HEK293 (cell line): ENCODE results near the gene PRSS53.
A peak's percentile ranks its signal among the peaks of the same experiment; 100 is the strongest.

ENCODE experiments used
- CTCF ChIA-PET: fragments of 350-600 bp; formaldehyde crosslinking; extraction: SDS; loops from one replicate; lab custom pipeline; 2021; ENCODE audit warnings: antibody characterized with exemption; lab: Yijun Ruan, JAX
- POLR2A ChIA-PET: fragments of 300-600 bp; formaldehyde crosslinking; extraction: SDS; loops from one replicate; lab custom pipeline; 2020; ENCODE audit warnings: antibody characterized with exemption, inconsistent platforms; lab: Yijun Ruan, JAX
- H3K27ac ChIP-seq: fragments of 200-500 bp; sonication (Bioruptor generic); 2 replicates; pipeline ENCODE4 v1.5.1; 2014; ENCODE audit warnings: low read depth, low read length, control low read depth, inconsistent platforms; ENCODE audit errors: extremely low read depth
- H3K36me3 ChIP-seq, 2 experiments: fragments of 200-500 bp in 1 of 2; sonication (Bioruptor generic) in 1 of 2; 1 replicate in 1 of 2; 2 replicates in 1 of 2; pipeline ENCODE4 v1.5.1; 2014 to 2017; ENCODE audit warnings: inconsistent platforms in 2 of 2, low read length in 2 of 2; ENCODE audit not compliant: control insufficient read depth in 2 of 2, insufficient read depth in 1 of 2
- H3K4me1 ChIP-seq: fragments of 200-500 bp; sonication (Bioruptor generic); 2 replicates; pipeline ENCODE4 v1.5.1; 2014; ENCODE audit warnings: mild to moderate bottlenecking, low read length, inconsistent platforms; ENCODE audit not compliant: control insufficient read depth, insufficient read depth
- H3K4me3 ChIP-seq: 2 replicates; pipeline ENCODE4 v1.5.1; 2011; ENCODE audit warnings: low read depth, mild to moderate bottlenecking, control low read depth, low read length, moderate library complexity
- H3K9me3 ChIP-seq: fragments of 200-500 bp; sonication (Bioruptor generic); 2 replicates; pipeline ENCODE4 v1.5.1; 2014; ENCODE audit warnings: low read depth, low read length, inconsistent platforms; ENCODE audit not compliant: control insufficient read depth, insufficient read depth
- GLI2 ChIP-seq: fragments of 450-650 bp; formaldehyde crosslinking; IDR thresholded peaks from 2 replicates; pipeline ENCODE4; 2017; ENCODE audit warnings: missing biosample characterization, missing genetic modification characterization, low read depth, borderline replicate concordance
- GLIS2 ChIP-seq: fragments of 450-650 bp; formaldehyde crosslinking; IDR thresholded peaks from 2 replicates; pipeline ENCODE4 v1.5.1; 2016; ENCODE audit warnings: missing biosample characterization, missing genetic modification characterization
- HIC1 ChIP-seq: fragments of 450-650 bp; formaldehyde crosslinking; IDR thresholded peaks from 2 replicates; pipeline ENCODE4 v1.5.1; 2016; ENCODE audit warnings: missing biosample characterization, missing genetic modification characterization
- HOXD13 ChIP-seq: sonication (generic); formaldehyde crosslinking; IDR thresholded peaks from 2 replicates; pipeline ENCODE4 v1.8.0; 2022; ENCODE audit warnings: missing genetic modification reagents, borderline replicate concordance
- KLF8 ChIP-seq: fragments of 450-650 bp; formaldehyde crosslinking; IDR thresholded peaks from 2 replicates; pipeline ENCODE4 v1.5.1; 2016; ENCODE audit warnings: missing biosample characterization, missing genetic modification characterization
- PRDM2 ChIP-seq: fragments of 450-650 bp; formaldehyde crosslinking; IDR thresholded peaks from 2 replicates; pipeline ENCODE4 v1.5.1; 2016; ENCODE audit warnings: missing biosample characterization, missing genetic modification characterization, borderline replicate concordance
- WT1 ChIP-seq: fragments of 450-650 bp; formaldehyde crosslinking; IDR thresholded peaks from 2 replicates; pipeline ENCODE4 v1.5.1; 2016; ENCODE audit warnings: missing biosample characterization, missing genetic modification characterization
- YY1 ChIP-seq: fragments of 450-650 bp; formaldehyde crosslinking; IDR thresholded peaks from 2 replicates; pipeline ENCODE4 v1.5.1; 2018; ENCODE audit warnings: missing biosample characterization, missing genetic modification characterization
- ZBTB1 ChIP-seq: fragments of 450-650 bp; formaldehyde crosslinking; IDR thresholded peaks from 2 replicates; pipeline ENCODE4 v1.5.1; 2016; ENCODE audit warnings: missing biosample characterization, missing genetic modification characterization
- ZBTB48 ChIP-seq: fragments of 450-650 bp; formaldehyde crosslinking; IDR thresholded peaks from 2 replicates; pipeline ENCODE4 v1.5.1; 2016; ENCODE audit warnings: missing biosample characterization, missing genetic modification characterization
- ZBTB7A ChIP-seq: fragments of 450-650 bp; formaldehyde crosslinking; IDR thresholded peaks from 2 replicates; pipeline ENCODE4 v1.5.1; 2016; ENCODE audit warnings: low read depth, missing biosample characterization, missing genetic modification characterization
- ZNF121 ChIP-seq: fragments of 450-650 bp; formaldehyde crosslinking; IDR thresholded peaks from 2 replicates; pipeline ENCODE4 v1.5.1; 2016; ENCODE audit warnings: missing biosample characterization, missing genetic modification characterization
- ZNF292 ChIP-seq: fragments of 450-650 bp; formaldehyde crosslinking; IDR thresholded peaks from 2 replicates; pipeline ENCODE4 v1.5.1; 2016; ENCODE audit warnings: low read depth, missing biosample characterization, missing genetic modification characterization, borderline replicate concordance
- ZNF350 ChIP-seq: fragments of 450-650 bp; formaldehyde crosslinking; IDR thresholded peaks from 2 replicates; pipeline ENCODE4 v1.5.0; 2017; ENCODE audit warnings: missing biosample characterization, mild to moderate bottlenecking, missing genetic modification characterization
- ZNF521 ChIP-seq: fragments of 450-650 bp; formaldehyde crosslinking; IDR thresholded peaks from 2 replicates; pipeline ENCODE4 v1.5.1; 2017; ENCODE audit warnings: missing biosample characterization, mild to moderate bottlenecking, missing genetic modification characterization
- ZNF555 ChIP-seq: fragments of 450-650 bp; formaldehyde crosslinking; conservative IDR thresholded peaks from 2 replicates; pipeline ENCODE4 v1.5.1; 2017; ENCODE audit warnings: missing biosample characterization, mild to moderate bottlenecking, missing genetic modification characterization, inconsistent platforms
- ZNF600 ChIP-seq: fragments of 450-650 bp; formaldehyde crosslinking; IDR thresholded peaks from 2 replicates; pipeline ENCODE4 v1.5.1; 2016; ENCODE audit warnings: missing biosample characterization, missing genetic modification characterization
- ZNF701 ChIP-seq: fragments of 450-650 bp; formaldehyde crosslinking; IDR thresholded peaks from 2 replicates; pipeline ENCODE4 v1.5.1; 2016; ENCODE audit warnings: missing biosample characterization, missing genetic modification characterization
- ZNF776 ChIP-seq: fragments of 450-650 bp; formaldehyde crosslinking; IDR thresholded peaks from 2 replicates; pipeline ENCODE4 v1.5.0; 2017; ENCODE audit warnings: missing biosample characterization, missing genetic modification characterization, borderline replicate concordance
- ZSCAN16 ChIP-seq: fragments of 450-650 bp; formaldehyde crosslinking; IDR thresholded peaks from 2 replicates; pipeline ENCODE4 v1.5.1; 2016; ENCODE audit warnings: missing biosample characterization, missing genetic modification characterization
- TF ChIP-seq, protein P1 (sequence below): fragments of 450-650 bp; formaldehyde crosslinking; IDR thresholded peaks from 2 replicates; pipeline ENCODE4 v1.5.1; 2016; ENCODE audit warnings: missing biosample characterization, missing genetic modification characterization

Gene PRSS53

GRCh38 chr16:31038993-31039392 is 49.8 kb downstream of the PRSS53 start:
- no peaks in the 10 kb centered on the region for H3K4me1 ChIP-seq
- peaks cover 0 to 60% of the 10 kb centered on the region in 2 experiments; a peak in 2 of 3 replicates for H3K36me3 ChIP-seq
- no peak overlapping the region for H3K4me3 ChIP-seq
- ChIA-PET POLR2A (interaction anchor here (1.1 to 1.4 kb wide), 2 partner anchors 35 to 1234 kb away, joined by 3 to 4 read pairs; partner anchors contain the start of genes ZNF646 and ZNF668), CTCF (interaction anchor here (0.6 to 1.6 kb wide), 4 partner anchors 54 to 1190 kb away, joined by 3 to 6 read pairs (median 4); partner anchors contain the start of gene HSD3B7)
- H3K9me3 ChIP-seq: no peaks in the 10 kb centered on the region
- no peak overlapping the region for H3K27ac ChIP-seq
- TF ChIP-seq GLI2 (tag by site-specific recombination) (no peak), KLF8 (no peak), ZBTB7A (tag by site-specific recombination) (no peak), ZNF350 (no peak), ZSCAN16 (no peak), ZNF521 (tag by site-specific recombination) (no peak), PRDM2 (tag by site-specific recombination) (no peak), ZNF555 (no peak), ZBTB1 (tag by site-specific recombination) (no peak), ZNF701 (tag by site-specific recombination) (no peak), WT1 (tag by site-specific recombination) (no peak), ZBTB48 (tag by site-specific recombination) (no peak), HIC1 (no peak), GLIS2 (tag by site-specific recombination) (no peak), HOXD13 (CRISPR knock-in tag) (no peak), ZNF600 (tag by site-specific recombination) (no peak), YY1 (tag by site-specific recombination) (no peak), ZNF292 (tag by site-specific recombination) (no peak)

GRCh38 chr16:31036691-31037090 is 52.1 kb downstream of the PRSS53 start:
- Histone ChIP-seq H3K9me3 (no peaks in the 10 kb centered on the region), H3K27ac (no peak overlapping the region), H3K4me3 (no peak overlapping the region), H3K4me1 (no peaks in the 10 kb centered on the region), H3K36me3 (peaks cover 0 to 49% of the 10 kb centered on the region in 2 experiments; a peak in 2 of 3 replicates)
- CTCF ChIA-PET: interaction anchor here (0.7 kb wide), 1 partner anchor 52 kb away, joined by 3 read pairs; the partner anchor contains the start of gene HSD3B7
- POLR2A ChIA-PET: interaction anchor here (0.6 kb wide), 1 partner anchor 9 kb away, joined by 4 read pairs; no protein-coding TSS in a partner anchor
- 0 out of 2 replicates have a peak, but pooled peaks have one; percentile 12 for TF ChIP-seq ZNF121 (tag by site-specific recombination)
- TF ChIP-seq, protein P1, sequence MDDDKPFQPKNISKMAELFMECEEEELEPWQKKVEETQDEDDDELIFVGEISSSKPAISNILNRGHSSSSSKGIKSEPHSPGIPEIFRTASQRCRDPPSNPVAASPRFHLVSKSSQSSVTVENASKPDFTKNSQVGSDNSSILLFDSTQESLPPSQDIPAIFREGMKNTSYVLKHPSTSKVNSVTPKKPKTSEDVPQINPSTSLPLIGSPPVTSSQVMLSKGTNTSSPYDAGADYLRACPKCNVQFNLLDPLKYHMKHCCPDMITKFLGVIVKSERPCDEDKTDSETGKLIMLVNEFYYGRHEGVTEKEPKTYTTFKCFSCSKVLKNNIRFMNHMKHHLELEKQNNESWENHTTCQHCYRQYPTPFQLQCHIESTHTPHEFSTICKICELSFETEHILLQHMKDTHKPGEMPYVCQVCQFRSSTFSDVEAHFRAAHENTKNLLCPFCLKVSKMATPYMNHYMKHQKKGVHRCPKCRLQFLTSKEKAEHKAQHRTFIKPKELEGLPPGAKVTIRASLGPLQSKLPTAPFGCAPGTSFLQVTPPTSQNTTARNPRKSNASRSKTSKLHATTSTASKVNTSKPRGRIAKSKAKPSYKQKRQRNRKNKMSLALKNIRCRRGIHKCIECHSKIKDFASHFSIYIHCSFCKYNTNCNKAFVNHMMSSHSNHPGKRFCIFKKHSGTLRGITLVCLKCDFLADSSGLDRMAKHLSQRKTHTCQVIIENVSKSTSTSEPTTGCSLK (tag by site-specific recombination): no peak
- no peak for TF ChIP-seq ZNF776 (tag by site-specific recombination)
